Activated naive CD8-positive, alpha-beta T cell treated with anti-CD3 and anti-CD28 coated beads for 36 hours (primary cell): ENCODE measurements around the gene HIVEP2. TPM values are rescaled to one million over a fixed set of nuclear protein-coding genes. Genes with fewer than 3 reads are reported as not detected.
"Not testable (repeated sequence)": the region's sequence is repeated elsewhere in the genome, so short reads cannot be mapped to it uniquely, and the experiment has no call there.

ENCODE experiments used
- DNase-seq: peaks from one replicate; pipeline ENCODE4 v3.0.0; 2021
- H3K27ac Mint-ChIP-seq: one replicate; pipeline ENCODE4 v1.8.0; 2022; ENCODE audit warnings: mild to moderate bottlenecking, moderate library complexity, mixed read lengths
- H3K27me3 Mint-ChIP-seq: one replicate; pipeline ENCODE4 v1.8.0; 2022; ENCODE audit warnings: mild to moderate bottlenecking, mixed read lengths
- H3K36me3 Mint-ChIP-seq: one replicate; pipeline ENCODE4 v1.8.0; 2021; ENCODE audit warnings: mild to moderate bottlenecking, mixed read lengths
- H3K4me1 Mint-ChIP-seq: one replicate; pipeline ENCODE4 v1.8.0; 2021; ENCODE audit warnings: mixed read lengths
- H3K4me3 Mint-ChIP-seq: one replicate; pipeline ENCODE4 v1.8.0; 2022; ENCODE audit warnings: mild to moderate bottlenecking, moderate library complexity, mixed read lengths
- H3K9me3 Mint-ChIP-seq: one replicate; pipeline ENCODE4 v1.8.0; 2022; ENCODE audit warnings: mixed read lengths
- total RNA-seq, 2 experiments: library from RNA; stranded (reverse); gene quantifications; one replicate each; pipeline ENCODE4 v1.2.3, GENCODE V29; 2021

The HIVEP2 gene
- total RNA-seq = 10 to 100 TPM; 27.1 to 28.8 TPM

GRCh38 chr6:142945049-142945445 is at the start of gene HIVEP2:
Gene HIVEP2, minus strand, starts transcription at chr6:142945176. Its CDS starts 170,438 bp downstream, at chr6:142774738.
- peaks cover 5% of the 10 kb centered on the region for H3K27me3 Mint-ChIP-seq
- H3K9me3 Mint-ChIP-seq = no peaks in the 10 kb centered on the region
- peaks cover 26% of the 10 kb centered on the region for H3K36me3 Mint-ChIP-seq
- DNase-seq = peak; percentile 88
- peak within 1 kb of the TSS; percentile 91 for H3K4me3 Mint-ChIP-seq
- peaks cover 45% of the 10 kb centered on the region for H3K4me1 Mint-ChIP-seq
- peak within 1 kb of the TSS; percentile 97 for H3K27ac Mint-ChIP-seq

GRCh38 chr6:142993977-142994376 is 49.0 kb upstream of the HIVEP2 start:
- DNase-seq = no peak
- H3K4me1 Mint-ChIP-seq = no peaks in the 10 kb centered on the region
- peaks cover 7% of the 10 kb centered on the region for H3K9me3 Mint-ChIP-seq
- no peak overlapping the region for H3K27ac Mint-ChIP-seq
- H3K36me3 Mint-ChIP-seq = no peaks in the 10 kb centered on the region
- no peak overlapping the region for H3K4me3 Mint-ChIP-seq
- H3K27me3 Mint-ChIP-seq = no peaks in the 10 kb centered on the region

GRCh38 chr6:142987490-142987889 is 42.5 kb upstream of the HIVEP2 start:
- H3K27ac Mint-ChIP-seq = no peak overlapping the region
- H3K36me3 Mint-ChIP-seq = no peaks in the 10 kb centered on the region
- H3K9me3 Mint-ChIP-seq = no peaks in the 10 kb centered on the region
- H3K4me1 Mint-ChIP-seq = no peaks in the 10 kb centered on the region
- H3K27me3 Mint-ChIP-seq = no peaks in the 10 kb centered on the region
- H3K4me3 Mint-ChIP-seq = no peak overlapping the region
- DNase-seq = no peak

- Mint-ChIP-seq H3K4me1 (no peaks in the 10 kb centered on the region), H3K27me3 (no peaks in the 10 kb centered on the region), H3K36me3 (peaks cover 14% of the 10 kb centered on the region), H3K4me3 (no peak overlapping the region), H3K27ac (no peak overlapping the region), H3K9me3 (peaks cover 18% of the 10 kb centered on the region)
- no peak for DNase-seq
These were observed 40.3 kb upstream of the HIVEP2 start for GRCh38 chr6:142985281-142985680.

GRCh38 chr6:142984386-142984785 is 39.4 kb upstream of the HIVEP2 start:
- H3K4me3 Mint-ChIP-seq = no peak overlapping the region
- H3K27me3 Mint-ChIP-seq = no peaks in the 10 kb centered on the region
- peaks cover 15% of the 10 kb centered on the region for H3K36me3 Mint-ChIP-seq
- DNase-seq = no peak
- no peak overlapping the region for H3K27ac Mint-ChIP-seq
- H3K9me3 Mint-ChIP-seq = peaks cover 22% of the 10 kb centered on the region
- H3K4me1 Mint-ChIP-seq = no peaks in the 10 kb centered on the region

GRCh38 chr6:142975365-142975764 is 30.4 kb upstream of the HIVEP2 start:
- peaks cover 4% of the 10 kb centered on the region for H3K36me3 Mint-ChIP-seq
- H3K9me3 Mint-ChIP-seq = peaks cover 5% of the 10 kb centered on the region
- no peaks in the 10 kb centered on the region for H3K4me1 Mint-ChIP-seq
- no peaks in the 10 kb centered on the region for H3K27me3 Mint-ChIP-seq
- no peak overlapping the region for H3K27ac Mint-ChIP-seq
- DNase-seq = no peak
- H3K4me3 Mint-ChIP-seq = no peak overlapping the region

- not testable (repeated sequence) for DNase-seq, H3K27ac Mint-ChIP-seq, H3K4me3 Mint-ChIP-seq, H3K9me3 Mint-ChIP-seq, H3K27me3 Mint-ChIP-seq, H3K4me1 Mint-ChIP-seq, H3K36me3 Mint-ChIP-seq
These were observed 26.0 kb upstream of the HIVEP2 start for GRCh38 chr6:142970941-142971340.

GRCh38 chr6:142968601-142969000 is 23.6 kb upstream of the HIVEP2 start:
- Mint-ChIP-seq H3K27ac (no peak overlapping the region), H3K36me3 (peaks cover 3% of the 10 kb centered on the region), H3K9me3 (no peaks in the 10 kb centered on the region), H3K4me1 (no peaks in the 10 kb centered on the region), H3K27me3 (no peaks in the 10 kb centered on the region), H3K4me3 (no peak overlapping the region)
- DNase-seq = no peak

- no peak for DNase-seq
- peaks cover under 1% of the 10 kb centered on the region for H3K9me3 Mint-ChIP-seq
- no peak overlapping the region for H3K4me3 Mint-ChIP-seq
- H3K27ac Mint-ChIP-seq = no peak overlapping the region
- peaks cover 3% of the 10 kb centered on the region for H3K36me3 Mint-ChIP-seq
- H3K4me1 Mint-ChIP-seq = no peaks in the 10 kb centered on the region
- no peaks in the 10 kb centered on the region for H3K27me3 Mint-ChIP-seq
These were observed 21.3 kb upstream of the HIVEP2 start for GRCh38 chr6:142966294-142966693.

- H3K4me3 Mint-ChIP-seq = no peak overlapping the region
- H3K27ac Mint-ChIP-seq = no peak overlapping the region
- H3K36me3 Mint-ChIP-seq = peaks cover 9% of the 10 kb centered on the region
- H3K4me1 Mint-ChIP-seq = no peaks in the 10 kb centered on the region
- H3K27me3 Mint-ChIP-seq = no peaks in the 10 kb centered on the region
- DNase-seq = no peak
- peaks cover 5% of the 10 kb centered on the region for H3K9me3 Mint-ChIP-seq
These were observed 20.2 kb upstream of the HIVEP2 start for GRCh38 chr6:142965164-142965563.

GRCh38 chr6:142960098-142960497 is 15.1 kb upstream of the HIVEP2 start:
- Mint-ChIP-seq H3K4me1 (no peaks in the 10 kb centered on the region), H3K27ac (no peak overlapping the region), H3K4me3 (no peak overlapping the region), H3K27me3 (no peaks in the 10 kb centered on the region), H3K9me3 (peaks cover 5% of the 10 kb centered on the region), H3K36me3 (peaks cover 13% of the 10 kb centered on the region)
- no peak for DNase-seq

- DNase-seq = no peak
- Mint-ChIP-seq H3K4me1 (peaks cover 2% of the 10 kb centered on the region), H3K9me3 (peaks cover 5% of the 10 kb centered on the region), H3K36me3 (peaks cover 12% of the 10 kb centered on the region), H3K27ac (no peak overlapping the region), H3K4me3 (no peak overlapping the region), H3K27me3 (no peaks in the 10 kb centered on the region)
These were observed 13.4 kb upstream of the HIVEP2 start for GRCh38 chr6:142958343-142958742.

GRCh38 chr6:142956726-142957125 is 11.8 kb upstream of the HIVEP2 start:
- no peaks in the 10 kb centered on the region for H3K27me3 Mint-ChIP-seq
- H3K4me3 Mint-ChIP-seq = no peak overlapping the region
- peaks cover 16% of the 10 kb centered on the region for H3K4me1 Mint-ChIP-seq
- DNase-seq = no peak
- peaks cover 12% of the 10 kb centered on the region for H3K36me3 Mint-ChIP-seq
- no peak overlapping the region for H3K27ac Mint-ChIP-seq
- H3K9me3 Mint-ChIP-seq = peaks cover 5% of the 10 kb centered on the region

- Mint-ChIP-seq H3K4me1 (peaks cover 19% of the 10 kb centered on the region), H3K27ac (no peak overlapping the region), H3K36me3 (peaks cover 8% of the 10 kb centered on the region), H3K9me3 (no peaks in the 10 kb centered on the region), H3K27me3 (no peaks in the 10 kb centered on the region), H3K4me3 (no peak overlapping the region)
- no peak for DNase-seq
These were observed 9.9 kb upstream of the HIVEP2 start for GRCh38 chr6:142954844-142955243.

GRCh38 chr6:142953373-142954273 is 8.6 kb upstream of the HIVEP2 start:
- Mint-ChIP-seq H3K27me3 (no peaks in the 10 kb centered on the region), H3K4me1 (peaks cover 22% of the 10 kb centered on the region), H3K9me3 (no peaks in the 10 kb centered on the region), H3K4me3 (no peak overlapping the region), H3K36me3 (peaks cover 3% of the 10 kb centered on the region), H3K27ac (no peak overlapping the region)
- DNase-seq = no peak

GRCh38 chr6:142952614-142953013 is 7.6 kb upstream of the HIVEP2 start:
- H3K4me1 Mint-ChIP-seq = peaks cover 29% of the 10 kb centered on the region
- no peak for DNase-seq
- no peaks in the 10 kb centered on the region for H3K9me3 Mint-ChIP-seq
- no peaks in the 10 kb centered on the region for H3K27me3 Mint-ChIP-seq
- peak overlapping the region; percentile 22 for H3K27ac Mint-ChIP-seq
- H3K36me3 Mint-ChIP-seq = peaks cover 3% of the 10 kb centered on the region
- no peak overlapping the region for H3K4me3 Mint-ChIP-seq
